Hindlimb muscle (tissue), 1 donor: Measurements from ENCODE around the gene MYOM1. TPM values are rescaled to one million over a fixed set of nuclear protein-coding genes. Genes with fewer than 3 reads are reported as not detected.

Source experiments
- polyA plus RNA-seq: library from polyadenylated mRNA; unstranded; fragments of 120-200 nt; gene quantifications from one replicate; pipeline ENCODE4 v1.2.1, GENCODE V29; 2013; ENCODE audit not compliant: insufficient read length

MYOM1 gene
- polyA plus RNA-seq, 1 donor, result 679 TPM

Other genes with a start within 250 kb of the MYOM1 start
- gene LPIN2, start 206.8 kb downstream of the MYOM1 start, polyA plus RNA-seq, result 11.7 TPM
- gene MYL12A, start 27.8 kb upstream of the MYOM1 start, polyA plus RNA-seq, result 491 TPM
- 205 TPM for gene MYL12B, start 42.2 kb upstream of the MYOM1 start, polyA plus RNA-seq
- 35.6 TPM for gene TGIF1, start 230.2 kb upstream of the MYOM1 start, polyA plus RNA-seq